GM12875 (cell line): ENCODE measurements around the gene AGBL3.
A peak's percentile ranks its signal among the peaks of the same experiment; 100 is the strongest.
"Not testable (repeated sequence)": the region's sequence is repeated elsewhere in the genome, so short reads cannot be mapped to it uniquely, and the experiment has no call there.

Source experiments
- H3K4me3 ChIP-seq: one replicate; pipeline ENCODE4 v1.5.1; 2011; ENCODE audit warnings: low read depth, low read length, control low read depth
- TF ChIP-seq, protein P1 (sequence below): IDR thresholded peaks from 2 replicates; pipeline ENCODE4 v1.5.1; 2011; ENCODE audit warnings: low read depth, mild to moderate bottlenecking, control low read depth, inconsistent platforms, low read length, moderate library complexity, borderline replicate concordance; ENCODE audit not compliant: insufficient read depth

Gene AGBL3

DNA sequence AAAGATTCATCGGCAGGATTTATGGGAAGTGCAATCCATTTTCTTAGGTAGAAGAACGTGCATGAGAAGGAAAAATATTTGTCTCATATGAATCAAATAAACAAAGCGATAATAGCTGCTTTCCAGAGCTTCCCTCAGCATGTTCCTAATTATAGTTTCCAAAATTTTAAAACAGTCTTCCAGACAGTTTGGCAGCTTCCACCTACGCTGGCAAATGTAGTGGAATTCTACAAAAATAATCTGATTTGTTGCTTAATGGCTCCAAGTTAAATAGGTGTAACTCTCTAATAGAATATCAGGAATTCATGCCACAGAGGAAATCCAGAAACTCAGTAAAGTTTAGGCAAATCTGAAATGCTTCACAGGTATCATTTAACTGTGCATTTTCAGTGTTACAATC lies 23.3 kb upstream of the AGBL3 start:
- no peak overlapping the region for H3K4me3 ChIP-seq
- TF ChIP-seq, protein P1, sequence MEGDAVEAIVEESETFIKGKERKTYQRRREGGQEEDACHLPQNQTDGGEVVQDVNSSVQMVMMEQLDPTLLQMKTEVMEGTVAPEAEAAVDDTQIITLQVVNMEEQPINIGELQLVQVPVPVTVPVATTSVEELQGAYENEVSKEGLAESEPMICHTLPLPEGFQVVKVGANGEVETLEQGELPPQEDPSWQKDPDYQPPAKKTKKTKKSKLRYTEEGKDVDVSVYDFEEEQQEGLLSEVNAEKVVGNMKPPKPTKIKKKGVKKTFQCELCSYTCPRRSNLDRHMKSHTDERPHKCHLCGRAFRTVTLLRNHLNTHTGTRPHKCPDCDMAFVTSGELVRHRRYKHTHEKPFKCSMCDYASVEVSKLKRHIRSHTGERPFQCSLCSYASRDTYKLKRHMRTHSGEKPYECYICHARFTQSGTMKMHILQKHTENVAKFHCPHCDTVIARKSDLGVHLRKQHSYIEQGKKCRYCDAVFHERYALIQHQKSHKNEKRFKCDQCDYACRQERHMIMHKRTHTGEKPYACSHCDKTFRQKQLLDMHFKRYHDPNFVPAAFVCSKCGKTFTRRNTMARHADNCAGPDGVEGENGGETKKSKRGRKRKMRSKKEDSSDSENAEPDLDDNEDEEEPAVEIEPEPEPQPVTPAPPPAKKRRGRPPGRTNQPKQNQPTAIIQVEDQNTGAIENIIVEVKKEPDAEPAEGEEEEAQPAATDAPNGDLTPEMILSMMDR, result no peak

DNA sequence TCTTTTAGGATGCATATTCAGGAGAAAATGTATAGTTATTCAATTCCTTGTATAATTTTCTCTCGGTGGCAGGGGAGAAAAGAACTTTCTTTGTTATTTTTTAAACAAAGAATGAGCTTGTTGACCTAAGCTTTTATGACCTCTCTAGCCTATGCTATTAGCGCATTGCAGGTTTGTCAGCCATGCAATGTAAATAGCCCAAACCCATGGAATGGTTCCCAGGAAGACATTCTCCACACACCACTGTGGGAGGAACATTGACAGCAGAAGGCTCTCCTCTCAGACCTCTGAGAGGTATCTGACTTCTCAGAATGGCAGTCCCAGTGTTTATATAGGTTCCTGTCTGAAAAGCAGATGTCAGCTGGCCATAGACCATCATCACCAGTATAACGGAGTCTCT lies 19.6 kb upstream of the AGBL3 start:
- TF ChIP-seq, protein P1, result no peak
- H3K4me3 ChIP-seq, result no peak overlapping the region

DNA sequence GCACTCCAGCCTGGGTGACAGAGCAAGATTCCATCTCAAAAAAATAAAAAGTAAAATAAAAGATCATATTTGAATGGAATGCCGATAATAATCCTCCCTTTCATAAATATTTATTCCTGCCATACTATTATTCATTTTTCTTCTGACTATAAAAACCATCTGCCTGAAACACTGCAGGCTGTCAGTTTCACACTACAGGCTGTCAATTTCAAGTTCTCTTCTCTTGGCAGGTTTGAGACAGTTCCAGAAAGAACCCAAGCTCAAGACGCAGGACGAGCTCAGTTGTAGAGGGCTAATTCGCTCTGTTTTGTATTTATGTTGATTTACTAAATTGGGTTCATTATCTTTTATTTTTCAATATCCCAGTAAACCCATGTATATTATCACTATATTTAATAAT lies 18.2 kb upstream of the AGBL3 start:
- TF ChIP-seq, protein P1, result no peak
- H3K4me3 ChIP-seq, result no peak overlapping the region

DNA sequence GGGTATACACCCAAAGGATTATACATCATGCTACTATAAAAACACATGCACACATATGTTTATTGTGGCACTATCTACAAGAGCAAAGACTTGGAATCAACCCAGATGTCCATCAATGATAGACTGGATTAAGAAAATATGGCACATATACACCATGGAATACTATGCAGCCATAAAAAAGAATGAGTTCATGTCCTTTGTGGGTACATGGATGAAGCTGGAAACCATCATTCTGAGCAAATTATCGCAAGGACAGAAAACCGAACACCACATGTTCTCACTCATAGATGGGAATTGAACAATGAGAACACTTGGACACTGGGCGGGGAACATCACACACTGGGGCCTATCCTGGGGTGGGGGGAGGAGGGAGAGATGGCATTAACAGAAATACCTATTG lies 4.7 kb upstream of the AGBL3 start:
- H3K4me3 ChIP-seq, result not testable (repeated sequence)

DNA sequence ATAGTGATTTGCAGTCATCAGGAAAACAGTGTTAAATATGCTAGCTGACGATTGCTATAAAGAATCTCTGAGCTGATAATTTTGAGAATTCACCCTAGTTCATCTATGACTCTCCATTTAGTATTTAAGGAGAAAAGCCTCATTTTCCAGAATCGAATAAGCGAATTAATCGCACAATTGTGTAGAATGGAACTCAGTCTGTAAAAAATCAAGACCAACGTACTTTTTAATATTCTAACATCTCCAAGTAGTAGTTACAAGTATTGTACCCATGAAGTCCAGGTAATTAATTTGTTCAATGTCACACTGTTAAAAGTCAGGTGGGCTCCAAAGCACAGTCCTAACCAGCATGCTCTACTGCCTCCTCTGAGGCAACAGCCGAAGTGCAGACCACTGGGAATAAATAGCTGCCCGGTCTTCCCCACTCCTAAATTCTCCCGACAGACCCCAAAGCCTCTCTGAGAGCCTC lies 380 bp upstream of the AGBL3 start:
- TF ChIP-seq, protein P1, result 0 out of 2 replicates have a peak, but pooled peaks have one; percentile 7

DNA sequence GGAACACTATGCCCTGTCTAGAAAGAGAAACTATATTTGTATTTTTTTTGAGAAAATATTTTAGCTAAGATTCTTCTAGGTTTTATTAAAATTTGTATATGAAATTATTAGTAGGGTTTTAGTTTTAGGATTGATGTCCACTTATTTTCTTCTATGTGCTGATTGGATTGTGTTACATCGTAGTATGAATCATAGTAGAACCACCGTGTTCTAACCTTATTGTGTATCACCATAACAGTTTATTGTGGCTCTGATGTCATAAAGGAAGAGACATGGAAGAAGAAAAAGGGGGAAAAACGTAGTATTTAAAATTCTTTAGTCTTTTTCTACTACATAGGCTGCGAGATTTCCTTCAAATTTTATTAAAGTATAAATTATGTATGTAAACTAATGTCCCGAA lies 1.9 kb downstream of the AGBL3 start:
- no peak overlapping the region for H3K4me3 ChIP-seq
- TF ChIP-seq, protein P1, result no peak

More for the DNA sequence above, 380 bp upstream of the AGBL3 start:
- H3K4me3 ChIP-seq, result peak overlapping the region; percentile 89

DNA sequence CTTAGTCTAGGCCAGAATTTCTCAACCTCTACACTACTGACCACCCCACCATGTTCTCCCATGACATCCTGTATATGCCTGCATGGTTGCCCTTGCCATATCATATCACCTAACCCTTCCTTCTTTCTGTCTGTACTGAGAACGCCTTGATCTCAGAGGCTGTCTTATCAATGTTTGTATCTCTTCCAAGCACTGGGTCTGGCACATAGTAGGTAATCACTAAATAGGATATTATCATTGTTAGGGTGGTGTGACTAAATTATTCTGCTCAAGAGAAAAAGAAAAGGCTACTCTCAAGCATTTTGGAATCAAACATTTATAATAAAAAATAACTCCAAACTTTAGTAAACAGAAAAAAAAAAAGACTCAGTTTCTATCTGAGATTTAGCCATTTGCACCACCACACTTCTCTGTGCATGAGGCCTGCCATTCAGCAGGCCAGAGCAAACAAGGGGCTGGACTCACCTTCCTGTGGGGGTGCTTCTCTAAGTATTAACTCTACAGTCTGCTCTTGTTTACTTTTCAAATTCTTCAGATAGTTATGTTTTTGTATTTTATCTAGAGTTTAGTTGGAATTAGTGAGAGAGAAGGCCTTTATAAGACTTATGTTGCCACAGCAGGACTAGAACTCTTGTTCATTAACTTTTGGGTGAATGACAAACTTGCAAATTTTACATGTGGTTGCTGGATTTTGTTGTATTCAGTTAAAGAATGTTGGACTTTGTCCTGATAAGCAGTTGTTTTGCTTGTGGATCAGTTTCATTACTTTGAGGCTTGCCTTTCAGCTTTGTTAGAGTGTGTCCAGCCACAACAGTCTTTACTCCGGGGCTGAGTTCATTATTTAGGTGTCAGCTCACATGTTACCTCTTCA lies 5.4 kb downstream of the AGBL3 start:
- TF ChIP-seq, protein P1, result no peak

More for the DNA sequence above, 5.4 kb downstream of the AGBL3 start:
- H3K4me3 ChIP-seq, result no peak overlapping the region
